K562 (cell line): Measurements from ENCODE around the gene ZCCHC8. TPM values are rescaled to one million over a fixed set of nuclear protein-coding genes. Genes with fewer than 3 reads are reported as not detected.

ENCODE experiments used
- ATF1 ChIP-seq, 2 experiments: fragments of 450-650 bp in 1 of 2; IDR thresholded peaks; 2 replicates each; pipeline ENCODE4 v1.6.1; 2016; ENCODE audit warnings: missing compliant biosample characterization in 1 of 2, missing genetic modification characterization in 1 of 2
- CREM ChIP-seq: IDR thresholded peaks from 2 replicates; pipeline ENCODE4 v1.6.1; 2014; ENCODE audit warnings: antibody characterized with exemption, low read depth
- FOXA3 ChIP-seq, 2 experiments: fragments of 450-650 bp in 1 of 2; sonication (generic) in 1 of 2; formaldehyde crosslinking; IDR thresholded peaks in 1 of 2; conservative IDR thresholded peaks in 1 of 2; 2 replicates each; pipeline versions ENCODE4 v1.4.0 to v1.8.0; 2020 to 2022; ENCODE audit warnings: mild to moderate bottlenecking in 2 of 2, missing genetic modification reagents in 1 of 2
- JUND ChIP-seq, 2 experiments: IDR thresholded peaks; 2 replicates in 1 of 2; 3 replicates in 1 of 2; pipeline ENCODE4 v1.6.1; 2011; ENCODE audit warnings: borderline replicate concordance in 2 of 2, low read depth in 2 of 2, low read length in 2 of 2, improper control_type of control experiment in 1 of 2, missing biosample characterization in 1 of 2, missing genetic modification characterization in 1 of 2, missing genetic modification reagents in 1 of 2
- KAT7 ChIP-seq: sonication (generic); formaldehyde crosslinking; IDR thresholded peaks from 2 replicates; pipeline ENCODE4 v1.8.0; 2022; ENCODE audit warnings: missing genetic modification reagents, mild to moderate bottlenecking, borderline replicate concordance
- L3MBTL2 ChIP-seq: fragments of 450-650 bp; IDR thresholded peaks from 2 replicates; pipeline ENCODE4 v1.6.1; 2016; ENCODE audit warnings: mild to moderate bottlenecking, moderate library complexity
- POLR2AphosphoS5 ChIP-seq: IDR thresholded peaks from 2 replicates; pipeline ENCODE4 v1.6.1; 2011; ENCODE audit warnings: mild to moderate bottlenecking, low read depth, low read length, moderate library complexity; ENCODE audit not compliant: control insufficient read depth, insufficient read depth
- POLR2G ChIP-seq: fragments of 200-400 bp; formaldehyde crosslinking; IDR thresholded peaks from 2 replicates; pipeline ENCODE4 v1.6.1; 2017; ENCODE audit warnings: low read depth, mild to moderate bottlenecking, antibody characterized with exemption, low read length, moderate library complexity
- SAFB ChIP-seq: fragments of 200-400 bp; formaldehyde crosslinking; IDR thresholded peaks from 2 replicates; pipeline ENCODE4 v1.6.1; 2017; ENCODE audit warnings: low read depth, low read length, borderline replicate concordance
- SMAD1 ChIP-seq: fragments of 150-350 bp; IDR thresholded peaks from 2 replicates; pipeline ENCODE4 v1.6.1; 2014; ENCODE audit warnings: low read length, low read depth; ENCODE audit not compliant: partially characterized antibody
- SMAD3 ChIP-seq: fragments of 450-650 bp; formaldehyde crosslinking; conservative IDR thresholded peaks from 2 replicates; pipeline ENCODE4 v1.4.0; 2020; ENCODE audit warnings: mild to moderate bottlenecking
- SMC3 ChIP-seq: conservative IDR thresholded peaks from 2 replicates; pipeline ENCODE4 v1.6.1; 2011; ENCODE audit warnings: low read depth, low read length, improper control_type of control experiment; ENCODE audit not compliant: insufficient read depth
- SRF ChIP-seq, 2 experiments: fragments of 250-450, 450-650 bp in 1 of 2; sonication (Bioruptor Pico) in 1 of 2; sonication (generic) in 1 of 2; formaldehyde crosslinking; IDR thresholded peaks; 2 replicates each; pipeline versions ENCODE4 v1.5.0 to v1.5.1; 2020 to 2022; ENCODE audit warnings: mild to moderate bottlenecking in 1 of 2, missing genetic modification reagents in 1 of 2
- TAL1 ChIP-seq: fragments of 450-650 bp; IDR thresholded peaks from 2 replicates; pipeline ENCODE4 v1.6.1; 2016; ENCODE audit warnings: mild to moderate bottlenecking
- YBX1 ChIP-seq: fragments of 450-650 bp; IDR thresholded peaks from 2 replicates; pipeline ENCODE4 v1.7.1; 2016; ENCODE audit warnings: mild to moderate bottlenecking
- ZC3H11A ChIP-seq: IDR thresholded peaks from 2 replicates; pipeline ENCODE4 v1.6.1; 2012; ENCODE audit warnings: low read depth, low read length, improper control_type of control experiment
- ZFP30 ChIP-seq: fragments of 250-450 bp; sonication (Bioruptor Pico); IDR thresholded peaks from 2 replicates; pipeline ENCODE4 v1.8.0; 2022; ENCODE audit warnings: moderate library complexity, mild to moderate bottlenecking, inconsistent platforms, borderline replicate concordance
- ZNF224 ChIP-seq: sonication (generic); formaldehyde crosslinking; IDR thresholded peaks from 2 replicates; pipeline ENCODE4 v1.8.0; 2022; ENCODE audit warnings: mild to moderate bottlenecking, missing genetic modification reagents
- ZNF644 ChIP-seq: fragments of 200-800 bp; sonication (Bioruptor generic); IDR thresholded peaks from 2 replicates; pipeline ENCODE4 v1.6.1; 2016; ENCODE audit warnings: low read depth, missing genetic modification characterization, missing compliant biosample characterization
- polyA plus RNA-seq, 8 experiments: library from polyadenylated mRNA; depleted of rRNA in 4 of 8; stranded (reverse) in 5 of 8; unstranded in 3 of 8; fragments of >200 nt; fragmentation: Nextera tagmentation in 2 of 8; fragmentation: Illumina TruSeq in 1 of 8; extraction: Ambion mirVana in 2 of 8; extraction: Trizol in 1 of 8; gene quantifications; 2 replicates each; pipeline versions ENCODE4 v1.2.1 to v1.2.3, GENCODE V29; 2011 to 2014; ENCODE audit warnings: inconsistent platforms in 1 of 8, missing spikeins in 1 of 8
- total RNA-seq, 7 experiments: library from RNA; depleted of rRNA in 6 of 7; stranded (reverse); fragments of >200 nt in 6 of 7; fragmentation: Illumina TruSeq in 2 of 7; extraction: Trizol in 2 of 7; gene quantifications; 2 replicates each; pipeline versions ENCODE4 v1.2.1 to v1.2.3, GENCODE V29; 2011 to 2021; ENCODE audit warnings: low replicate concordance in 1 of 7
- TF ChIP-seq, protein P1 (sequence below): fragments of 450-650 bp; formaldehyde crosslinking; IDR thresholded peaks from 2 replicates; pipeline ENCODE4 v1.4.0; 2020; ENCODE audit warnings: mild to moderate bottlenecking
- TF ChIP-seq, protein P2 (sequence below): sonication (generic); formaldehyde crosslinking; IDR thresholded peaks from 2 replicates; pipeline ENCODE4 v1.8.0; 2022; ENCODE audit warnings: mild to moderate bottlenecking, missing genetic modification reagents
- TF ChIP-seq, protein P3 (sequence below): fragments of 250-450 bp; sonication (Bioruptor Pico); IDR thresholded peaks from 2 replicates; pipeline ENCODE4 v1.5.1; 2021; ENCODE audit warnings: mild to moderate bottlenecking
- TF ChIP-seq, protein P4 (sequence below): fragments of 450-650 bp; IDR thresholded peaks from one replicate; pipeline ENCODE4 v1.6.1; 2018; ENCODE audit warnings: mild to moderate bottlenecking, moderate library complexity; ENCODE audit not compliant: partially characterized antibody

The ZCCHC8 gene
- total and polyA plus RNA-seq, 9 of the 15 experiments (the other 6 are each of a cell fraction or from before 2014, with no cell fraction given) = 14.8 to 50.9 (median 34.1) TPM

DNA sequence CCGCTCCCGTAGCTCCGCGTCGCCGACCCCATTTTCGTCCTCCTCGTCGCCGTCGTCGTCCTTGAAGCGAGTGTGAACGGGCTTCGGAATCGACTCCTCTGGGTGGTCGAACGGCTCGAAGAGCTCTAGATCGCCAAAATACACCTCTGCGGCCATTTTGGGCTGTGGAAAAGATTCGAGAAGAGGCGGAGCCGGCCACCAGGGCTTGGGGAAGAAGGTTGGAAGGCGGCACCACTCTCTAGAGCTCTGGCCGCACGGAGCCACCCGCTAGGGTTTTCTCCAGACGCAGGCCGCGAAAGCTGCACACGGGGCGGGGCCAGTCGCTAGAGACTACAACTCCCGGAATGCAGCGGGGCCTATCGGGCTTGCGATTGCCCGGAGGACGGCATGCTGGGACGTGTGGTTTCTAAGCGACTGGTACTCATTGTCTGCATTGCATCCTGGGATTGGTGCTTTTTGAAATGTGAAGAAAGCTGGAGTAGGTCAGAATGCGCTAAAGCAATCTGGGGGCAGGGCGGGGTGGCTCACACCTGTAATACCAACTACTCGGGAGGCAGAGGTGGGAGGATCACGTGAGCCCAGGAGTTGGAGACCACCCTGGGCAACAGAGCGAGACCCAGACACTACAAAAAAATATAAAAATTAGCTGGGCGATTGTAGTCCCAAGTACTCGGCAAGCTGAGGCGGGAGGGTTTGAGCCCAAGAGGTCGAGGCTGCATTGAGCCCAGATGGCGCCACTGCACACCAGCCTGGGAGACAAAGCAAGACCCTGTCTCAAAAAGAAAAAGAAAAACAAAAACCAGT is at the start of gene ZCCHC8 (continued):
- TF ChIP-seq, protein P1, sequence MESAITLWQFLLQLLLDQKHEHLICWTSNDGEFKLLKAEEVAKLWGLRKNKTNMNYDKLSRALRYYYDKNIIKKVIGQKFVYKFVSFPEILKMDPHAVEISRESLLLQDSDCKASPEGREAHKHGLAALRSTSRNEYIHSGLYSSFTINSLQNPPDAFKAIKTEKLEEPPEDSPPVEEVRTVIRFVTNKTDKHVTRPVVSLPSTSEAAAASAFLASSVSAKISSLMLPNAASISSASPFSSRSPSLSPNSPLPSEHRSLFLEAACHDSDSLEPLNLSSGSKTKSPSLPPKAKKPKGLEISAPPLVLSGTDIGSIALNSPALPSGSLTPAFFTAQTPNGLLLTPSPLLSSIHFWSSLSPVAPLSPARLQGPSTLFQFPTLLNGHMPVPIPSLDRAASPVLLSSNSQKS = no peak
- TF ChIP-seq ZC3H11A (no peak), ATF1 (CRISPR knock-in tag; IDR thresholded peaks at IDR 0.05) (no peak), ATF1 (tag; IDR thresholded peaks at IDR 0.05) (peak; percentile 60), JUND (IDR thresholded peaks at IDR 0.05; ENCODE audit: borderline replicate concordance, low read depth, low read length) (peak; percentile 70), JUND (tag; IDR thresholded peaks at IDR 0.05; ENCODE audit: borderline replicate concordance, low read depth, low read length) (no peak; the same call in 2 of the 3 replicates), ZFP30 (no peak), SAFB (no peak), ZNF224 (no peak), L3MBTL2 (peak; percentile 71; the same call in 1 of the 2 replicates), TAL1 (no peak), POLR2G (peak; percentile 99), FOXA3 (CRISPR knock-in tag; conservative IDR thresholded peaks at IDR 0.05 in 1 of 2, IDR thresholded peaks at IDR 0.05 in 1 of 2) (no peak), ZNF644 (tag) (peak; percentile 88; the same call in 1 of the 2 replicates), POLR2AphosphoS5 (peak; percentile 91), SMAD3 (CRISPR knock-in tag) (no peak), YBX1 (no peak), SRF (CRISPR knock-in tag; IDR thresholded peaks at IDR 0.05) (peak in 1 of 2 experiments; percentile 53; a peak in 1 of 4 replicates), SMAD1 (peak; percentile 60), KAT7 (CRISPR knock-in tag) (no peak), SMC3 (no peak), CREM (peak; percentile 90)
- TF ChIP-seq, protein P2, sequence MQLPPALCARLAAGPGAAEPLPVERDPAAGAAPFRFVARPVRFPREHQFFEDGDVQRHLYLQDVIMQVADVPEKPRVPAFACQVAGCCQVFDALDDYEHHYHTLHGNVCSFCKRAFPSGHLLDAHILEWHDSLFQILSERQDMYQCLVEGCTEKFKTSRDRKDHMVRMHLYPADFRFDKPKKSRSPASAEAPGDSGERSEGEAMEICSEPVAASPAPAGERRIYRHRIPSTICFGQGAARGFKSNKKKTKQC (CRISPR knock-in tag) = 0 out of 2 replicates have a peak, but pooled peaks have one; percentile 26
- TF ChIP-seq, protein P3, sequence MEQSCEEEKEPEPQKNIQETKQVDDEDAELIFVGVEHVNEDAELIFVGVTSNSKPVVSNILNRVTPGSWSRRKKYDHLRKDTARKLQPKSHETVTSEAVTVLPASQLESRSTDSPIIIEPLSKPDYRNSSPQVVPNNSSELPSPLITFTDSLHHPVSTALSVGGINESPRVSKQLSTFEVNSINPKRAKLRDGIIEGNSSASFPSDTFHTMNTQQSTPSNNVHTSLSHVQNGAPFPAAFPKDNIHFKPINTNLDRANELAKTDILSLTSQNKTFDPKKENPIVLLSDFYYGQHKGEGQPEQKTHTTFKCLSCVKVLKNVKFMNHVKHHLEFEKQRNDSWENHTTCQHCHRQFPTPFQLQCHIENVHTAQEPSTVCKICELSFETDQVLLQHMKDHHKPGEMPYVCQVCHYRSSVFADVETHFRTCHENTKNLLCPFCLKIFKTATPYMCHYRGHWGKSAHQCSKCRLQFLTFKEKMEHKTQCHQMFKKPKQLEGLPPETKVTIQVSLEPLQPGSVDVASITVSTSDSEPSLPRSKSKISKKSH = no peak
- TF ChIP-seq, protein P4, sequence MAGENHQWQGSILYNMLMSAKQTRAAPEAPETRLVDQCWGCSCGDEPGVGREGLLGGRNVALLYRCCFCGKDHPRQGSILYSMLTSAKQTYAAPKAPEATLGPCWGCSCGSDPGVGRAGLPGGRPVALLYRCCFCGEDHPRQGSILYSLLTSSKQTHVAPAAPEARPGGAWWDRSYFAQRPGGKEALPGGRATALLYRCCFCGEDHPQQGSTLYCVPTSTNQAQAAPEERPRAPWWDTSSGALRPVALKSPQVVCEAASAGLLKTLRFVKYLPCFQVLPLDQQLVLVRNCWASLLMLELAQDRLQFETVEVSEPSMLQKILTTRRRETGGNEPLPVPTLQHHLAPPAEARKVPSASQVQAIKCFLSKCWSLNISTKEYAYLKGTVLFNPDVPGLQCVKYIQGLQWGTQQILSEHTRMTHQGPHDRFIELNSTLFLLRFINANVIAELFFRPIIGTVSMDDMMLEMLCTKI = no peak
